ENCODE data around the gene TMEM63C.

TMEM63C gene

DNA sequence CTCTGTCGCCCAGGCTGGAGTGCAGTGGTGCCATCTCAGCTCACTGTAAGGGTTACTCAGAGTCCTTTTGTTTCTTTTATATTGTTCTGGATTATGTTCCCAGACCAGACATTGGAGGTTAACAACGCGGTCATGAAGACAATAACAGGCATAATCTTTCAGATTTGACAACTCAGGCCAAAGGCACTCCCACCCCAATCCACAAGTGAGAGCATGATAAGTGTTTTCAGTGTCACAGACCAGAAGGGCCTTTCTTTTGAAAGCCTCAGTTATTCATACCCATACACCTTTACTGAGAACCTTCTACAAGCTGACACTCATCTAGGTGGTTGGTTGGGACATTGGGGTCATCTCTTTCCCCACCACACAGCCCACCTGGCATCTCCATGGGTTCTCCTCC lies 2.9 kb upstream of the TMEM63C start:
- peaks cover 36% of the 10 kb centered on the region for H3K4me1 ChIP-seq
- TF ChIP-seq Cebpa-rat (IDR thresholded peaks at IDR 0.05), result no peak
- no peaks in the 10 kb centered on the region for H3K36me3 ChIP-seq
- no peaks in the 10 kb centered on the region for H3K27me3 ChIP-seq
- no peaks in the 10 kb centered on the region for H3K9me3 ChIP-seq
- no peak overlapping the region for H3K9ac ChIP-seq
- H3K4me2 ChIP-seq, result no peak overlapping the region
- no peaks in the 10 kb centered on the region for H4K20me1 ChIP-seq
- H3K4me3 ChIP-seq, result no peak overlapping the region
- H3K27ac ChIP-seq, result no peak overlapping the region

DNA sequence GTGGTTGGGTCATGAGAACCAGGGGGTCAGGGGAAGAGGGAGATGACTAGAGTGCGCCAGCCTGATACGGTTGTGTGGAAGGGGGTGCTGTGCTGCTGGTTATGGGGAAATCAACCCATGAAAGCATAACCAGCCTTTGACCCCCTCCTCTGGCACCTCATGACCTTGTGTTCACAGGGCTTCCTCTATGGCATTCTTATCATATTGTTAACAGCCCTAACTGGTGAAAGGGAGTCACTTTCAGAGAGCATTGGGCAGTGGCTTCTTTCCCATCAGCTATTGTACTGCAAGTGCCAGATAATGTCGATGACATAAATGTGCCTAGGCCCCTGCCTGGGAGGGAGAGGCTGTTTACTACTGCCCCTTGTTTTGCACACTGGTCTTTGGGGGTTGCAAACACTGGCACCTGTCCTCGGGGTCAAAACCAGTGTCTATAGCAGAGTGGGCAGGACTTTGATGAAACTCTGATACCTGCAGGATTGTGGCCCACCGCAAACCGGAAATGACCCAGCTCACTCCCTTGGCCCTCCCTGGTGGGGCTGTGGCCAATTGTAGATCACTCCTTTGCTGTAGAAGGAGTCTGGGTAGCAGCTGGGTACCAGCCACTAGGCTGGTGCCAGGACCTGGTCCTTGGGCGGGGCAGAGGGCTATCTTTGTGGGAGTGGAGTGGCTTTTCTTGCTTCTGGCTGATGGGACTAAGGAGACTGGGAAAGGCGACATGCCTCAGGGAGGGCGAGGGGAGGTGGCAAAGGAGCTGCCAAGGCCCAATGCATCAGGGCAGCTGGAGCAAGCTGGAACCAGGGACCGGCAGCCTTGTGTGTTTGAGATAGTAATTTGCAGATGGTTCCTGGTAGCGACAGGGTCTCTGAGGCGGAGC lies 634 bp upstream of the TMEM63C start:
- no peaks in the 10 kb centered on the region for H3K9me3 ChIP-seq
- peaks cover 59% of the 10 kb centered on the region for H3K4me1 ChIP-seq
- no peak for TF ChIP-seq Cebpa-rat (IDR thresholded peaks at IDR 0.05)
- peak overlapping the region; percentile 96 for H3K4me2 ChIP-seq
- no peak overlapping the region for H3K27ac ChIP-seq
- H3K4me3 ChIP-seq, result peak overlapping the region; percentile 83
- H4K20me1 ChIP-seq, result no peaks in the 10 kb centered on the region
- no peaks in the 10 kb centered on the region for H3K27me3 ChIP-seq
- H3K36me3 ChIP-seq, result peaks cover 8% of the 10 kb centered on the region; the same call in 1 of the 2 replicates
- H3K9ac ChIP-seq, result no peak overlapping the region

DNA sequence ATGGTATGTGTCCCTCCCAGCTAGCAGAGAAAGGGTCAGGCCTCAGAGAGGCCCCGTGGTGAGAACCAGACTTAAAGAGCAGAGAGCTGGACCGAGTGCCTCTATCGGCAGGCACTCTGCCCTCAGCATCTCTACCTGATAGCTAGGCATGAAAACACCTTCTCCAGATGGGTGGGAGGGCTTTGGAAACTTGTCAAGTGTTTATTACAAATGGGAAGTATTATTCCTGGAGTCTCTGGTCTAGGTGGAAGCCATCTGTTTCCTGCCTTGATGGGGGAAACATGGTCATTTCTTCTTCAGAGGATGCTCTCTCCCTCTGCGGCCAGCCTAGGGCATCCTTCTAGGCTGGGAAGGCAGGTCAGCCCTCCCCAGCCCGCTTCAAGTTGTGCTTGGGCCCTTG lies 2.3 kb downstream of the TMEM63C start:
- Histone ChIP-seq H3K36me3 (peaks cover 8% of the 10 kb centered on the region; the same call in 1 of the 2 replicates), H4K20me1 (no peaks in the 10 kb centered on the region), H3K9ac (peak overlapping the region; percentile 77; the same call in 1 of the 2 replicates), H3K27me3 (no peaks in the 10 kb centered on the region), H3K4me2 (peak overlapping the region; percentile 96), H3K4me3 (peak overlapping the region; percentile 83; the same call in 1 of the 2 replicates), H3K9me3 (no peaks in the 10 kb centered on the region), H3K27ac (peak overlapping the region; percentile 23), H3K4me1 (peaks cover 76% of the 10 kb centered on the region)
- TF ChIP-seq Cebpa-rat (IDR thresholded peaks at IDR 0.05), result no peak

DNA sequence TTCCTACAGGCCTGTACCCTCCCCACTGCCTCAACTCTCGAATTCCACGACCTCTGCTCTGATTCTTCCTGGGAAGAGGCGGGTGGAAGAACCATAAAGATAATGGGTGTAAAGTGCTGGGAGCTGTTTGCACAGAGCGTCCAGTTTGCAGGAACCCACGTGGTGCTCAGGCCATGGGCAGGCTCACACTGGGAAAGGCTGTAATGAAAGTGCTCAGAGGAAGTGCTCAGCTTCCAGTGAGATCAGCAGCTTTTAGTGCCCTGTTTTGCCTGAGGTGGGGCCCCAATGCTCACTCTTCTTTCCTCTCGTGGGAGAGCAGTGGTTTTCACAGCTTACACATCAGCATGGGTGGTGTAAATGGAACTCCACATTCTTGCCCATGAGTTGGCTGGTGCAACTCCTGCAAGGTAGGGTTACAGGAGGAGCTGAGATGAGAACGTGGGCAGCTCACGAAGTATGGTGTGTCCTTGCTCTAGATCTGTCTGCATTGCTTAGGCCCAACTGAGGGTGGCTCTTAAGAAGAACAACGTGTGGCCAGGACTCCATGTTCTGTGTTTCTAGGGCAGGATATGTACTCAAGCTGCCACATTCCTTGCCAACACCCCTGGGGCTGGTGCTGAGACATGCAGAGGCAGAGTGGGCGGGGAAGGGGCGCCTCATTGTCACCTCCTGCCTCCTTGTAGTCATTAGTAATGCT lies 2.9 kb downstream of the TMEM63C start:
- H3K27me3 ChIP-seq, result no peaks in the 10 kb centered on the region
- H3K27ac ChIP-seq, result peak overlapping the region; percentile 23
- no peaks in the 10 kb centered on the region for H3K9me3 ChIP-seq
- peak overlapping the region; percentile 96 for H3K4me2 ChIP-seq
- TF ChIP-seq Cebpa-rat (IDR thresholded peaks at IDR 0.05), result no peak
- peak overlapping the region; percentile 26; the same call in 1 of the 2 replicates for H3K9ac ChIP-seq
- peak overlapping the region; percentile 83 for H3K4me3 ChIP-seq
- peaks cover 8% of the 10 kb centered on the region; the same call in 1 of the 2 replicates for H3K36me3 ChIP-seq
- H3K4me1 ChIP-seq, result peaks cover 82% of the 10 kb centered on the region
- H4K20me1 ChIP-seq, result no peaks in the 10 kb centered on the region

DNA sequence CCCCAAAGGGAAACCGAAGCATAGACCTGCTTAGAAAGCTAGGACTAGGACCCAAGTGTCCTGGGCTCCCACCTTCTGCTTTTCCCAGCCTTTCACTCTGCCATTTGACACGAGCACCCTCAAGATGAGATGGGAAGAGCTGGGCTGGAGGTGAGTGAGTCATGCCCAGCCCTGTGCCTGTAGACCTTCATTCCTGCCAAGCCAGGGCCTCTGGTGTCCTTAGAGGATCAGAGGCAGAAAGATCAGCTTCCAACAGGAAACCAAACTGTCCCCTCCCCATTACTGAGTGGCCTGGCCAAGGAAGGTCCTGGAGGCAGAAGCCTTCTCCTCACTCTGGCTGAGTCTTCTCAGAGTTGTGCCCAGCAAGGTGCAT lies 3.5 kb downstream of the TMEM63C start:
- Histone ChIP-seq H3K4me1 (peaks cover 88% of the 10 kb centered on the region), H3K27ac (peak overlapping the region; percentile 23), H3K4me3 (no peak overlapping the region), H3K4me2 (peak overlapping the region; percentile 96), H3K36me3 (peaks cover 8% of the 10 kb centered on the region; the same call in 1 of the 2 replicates), H4K20me1 (no peaks in the 10 kb centered on the region), H3K9ac (no peak overlapping the region), H3K9me3 (no peaks in the 10 kb centered on the region), H3K27me3 (no peaks in the 10 kb centered on the region)
- TF ChIP-seq Cebpa-rat (IDR thresholded peaks at IDR 0.05), result no peak

DNA sequence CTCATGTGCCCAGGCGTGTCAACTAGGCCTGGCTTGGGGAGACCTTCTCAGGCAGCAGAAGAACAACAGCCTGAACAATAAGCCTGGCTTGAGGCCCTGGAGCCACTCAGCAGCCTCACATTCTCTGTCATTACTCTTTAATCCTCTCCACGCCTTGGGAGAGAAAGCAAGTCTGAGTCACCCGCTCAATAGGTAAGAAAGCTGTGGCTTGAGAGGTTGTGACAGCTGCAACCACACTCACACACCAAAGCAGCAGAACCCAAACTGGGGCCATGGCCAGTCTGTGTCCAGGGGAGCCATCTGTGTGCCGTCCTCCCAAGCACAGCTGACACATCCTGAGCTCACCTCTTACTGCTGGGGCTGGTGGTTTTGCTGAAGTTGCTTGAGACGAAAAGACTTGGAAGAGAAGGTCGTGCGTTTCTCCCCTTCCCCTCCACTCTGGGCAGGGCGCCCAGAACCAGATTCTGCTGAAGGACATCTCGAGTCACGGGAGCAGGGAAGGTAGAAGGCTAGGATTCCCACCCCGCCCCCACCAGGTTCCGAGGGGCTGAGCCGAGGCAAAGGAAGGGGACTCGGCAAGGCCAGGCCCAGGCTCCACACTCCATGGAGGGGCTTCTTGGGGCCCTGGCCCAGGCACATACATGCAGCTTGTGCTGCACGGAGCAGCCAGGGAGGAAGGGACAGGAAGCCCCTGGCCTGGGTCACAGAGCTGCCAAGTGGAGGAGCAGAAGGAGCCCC lies 5.5 kb downstream of the TMEM63C start:
- Histone ChIP-seq H3K9me3 (no peaks in the 10 kb centered on the region), H3K9ac (peak overlapping the region; percentile 15; the same call in 1 of the 2 replicates), H3K4me1 (peaks cover 88% of the 10 kb centered on the region), H3K4me3 (no peak overlapping the region), H3K4me2 (peak overlapping the region; percentile 96), H3K27me3 (no peaks in the 10 kb centered on the region), H3K36me3 (peaks cover 8% of the 10 kb centered on the region; the same call in 1 of the 2 replicates), H3K27ac (peak overlapping the region; percentile 55), H4K20me1 (no peaks in the 10 kb centered on the region)
- no peak for TF ChIP-seq Cebpa-rat (IDR thresholded peaks at IDR 0.05)

DNA sequence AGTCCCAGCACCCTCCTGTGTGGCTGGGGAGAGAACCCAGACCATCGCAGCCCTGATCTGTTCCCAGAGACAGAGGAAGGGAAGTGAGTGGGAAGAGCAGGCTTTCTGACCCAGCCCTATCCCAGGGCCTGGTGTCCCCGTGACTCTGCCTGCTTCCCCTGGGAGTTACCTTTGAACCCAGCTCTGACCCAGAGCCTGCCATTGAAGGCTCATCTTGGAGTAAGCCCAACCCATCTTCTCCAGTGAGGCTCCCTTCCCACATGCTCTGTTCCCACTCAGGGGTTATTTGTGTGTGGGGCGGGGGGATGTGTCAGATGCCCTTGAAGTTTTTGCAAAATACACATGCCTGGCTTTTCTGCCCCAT lies 6.0 kb downstream of the TMEM63C start:
- Histone ChIP-seq H4K20me1 (no peaks in the 10 kb centered on the region), H3K4me1 (peaks cover 88% of the 10 kb centered on the region), H3K4me3 (no peak overlapping the region), H3K9ac (peak overlapping the region; percentile 15; the same call in 1 of the 2 replicates), H3K4me2 (peak overlapping the region; percentile 96), H3K27ac (peak overlapping the region; percentile 55), H3K27me3 (no peaks in the 10 kb centered on the region), H3K36me3 (peaks cover 8% of the 10 kb centered on the region; the same call in 1 of the 2 replicates), H3K9me3 (no peaks in the 10 kb centered on the region)
- TF ChIP-seq Cebpa-rat (IDR thresholded peaks at IDR 0.05), result no peak

DNA sequence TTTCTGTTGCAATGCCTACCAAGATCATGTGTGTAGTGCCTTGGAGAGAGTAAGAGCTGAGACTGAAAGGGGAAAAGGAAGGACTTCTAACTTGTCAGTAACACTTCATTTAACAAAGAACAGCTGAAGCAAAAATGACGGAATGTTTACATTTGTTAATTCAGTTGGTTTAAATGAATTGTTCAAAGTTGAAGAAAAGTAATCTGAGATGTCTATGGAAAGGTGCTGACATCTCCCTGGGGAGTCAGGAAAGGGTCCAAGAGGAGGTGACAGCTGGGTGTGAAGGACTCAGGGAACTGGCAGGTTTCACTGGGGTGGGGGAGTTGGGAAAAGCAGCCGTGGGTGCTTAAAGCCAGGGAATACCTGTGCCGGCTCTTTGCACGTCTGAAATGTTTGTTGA lies 7.9 kb downstream of the TMEM63C start:
- H3K4me2 ChIP-seq, result peak overlapping the region; percentile 96
- 0 out of 2 replicates have a peak overlapping the region, but pooled peaks have one; percentile 19 for H3K27ac ChIP-seq
- peaks cover 8% of the 10 kb centered on the region; the same call in 1 of the 2 replicates for H3K36me3 ChIP-seq
- H3K4me3 ChIP-seq, result no peak overlapping the region
- TF ChIP-seq Cebpa-rat (IDR thresholded peaks at IDR 0.05), result no peak
- H3K4me1 ChIP-seq, result peaks cover 71% of the 10 kb centered on the region
- no peaks in the 10 kb centered on the region for H3K9me3 ChIP-seq
- peak overlapping the region; percentile 13; the same call in 1 of the 2 replicates for H3K9ac ChIP-seq
- no peaks in the 10 kb centered on the region for H4K20me1 ChIP-seq
- no peaks in the 10 kb centered on the region for H3K27me3 ChIP-seq

DNA sequence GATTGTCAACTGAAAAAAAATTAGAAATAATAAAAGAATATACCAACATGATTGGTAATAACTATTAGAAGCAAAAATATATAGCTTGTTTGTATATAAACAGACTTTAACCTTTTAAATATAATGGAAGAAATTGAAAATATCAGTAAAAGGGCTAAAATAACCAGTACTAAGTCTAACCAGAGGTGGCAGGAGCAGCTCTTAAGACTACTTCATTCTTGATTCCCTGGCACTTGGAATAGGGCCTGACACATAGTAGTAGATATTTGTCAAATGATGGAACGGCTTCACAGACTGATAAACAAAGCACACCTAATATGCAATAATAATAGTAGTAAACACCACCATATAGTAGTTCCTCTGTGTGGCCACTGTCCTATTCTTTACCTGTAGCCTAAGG lies 9.4 kb downstream of the TMEM63C start:
- no peak overlapping the region for H3K4me2 ChIP-seq
- no peaks in the 10 kb centered on the region for H3K27me3 ChIP-seq
- peaks cover 56% of the 10 kb centered on the region for H3K4me1 ChIP-seq
- H3K27ac ChIP-seq, result no peak overlapping the region
- peaks cover 8% of the 10 kb centered on the region; the same call in 1 of the 2 replicates for H4K20me1 ChIP-seq
- no peak overlapping the region for H3K9ac ChIP-seq
- no peak overlapping the region for H3K4me3 ChIP-seq
- TF ChIP-seq Cebpa-rat (IDR thresholded peaks at IDR 0.05), result no peak
- no peaks in the 10 kb centered on the region for H3K9me3 ChIP-seq
- H3K36me3 ChIP-seq, result peaks cover 2% of the 10 kb centered on the region; the same call in 1 of the 2 replicates
